GM19099 (cell line): ENCODE measurements around the gene MARK4.

Experiments used
- POLR2A ChIP-seq: IDR thresholded peaks from 3 replicates; pipeline ENCODE4 v1.6.1; 2011; ENCODE audit warnings: low read depth; ENCODE audit not compliant: insufficient read length; ENCODE audit errors: extremely low read depth

Gene MARK4

GRCh38 chr19:45327404-45328143, 76.5 kb downstream of the MARK4 start:
- no peak for TF ChIP-seq POLR2A

- no peak for TF ChIP-seq POLR2A
Measured at GRCh38 chr19:45331411-45331810, 80.3 kb downstream of the MARK4 start.

DNA sequence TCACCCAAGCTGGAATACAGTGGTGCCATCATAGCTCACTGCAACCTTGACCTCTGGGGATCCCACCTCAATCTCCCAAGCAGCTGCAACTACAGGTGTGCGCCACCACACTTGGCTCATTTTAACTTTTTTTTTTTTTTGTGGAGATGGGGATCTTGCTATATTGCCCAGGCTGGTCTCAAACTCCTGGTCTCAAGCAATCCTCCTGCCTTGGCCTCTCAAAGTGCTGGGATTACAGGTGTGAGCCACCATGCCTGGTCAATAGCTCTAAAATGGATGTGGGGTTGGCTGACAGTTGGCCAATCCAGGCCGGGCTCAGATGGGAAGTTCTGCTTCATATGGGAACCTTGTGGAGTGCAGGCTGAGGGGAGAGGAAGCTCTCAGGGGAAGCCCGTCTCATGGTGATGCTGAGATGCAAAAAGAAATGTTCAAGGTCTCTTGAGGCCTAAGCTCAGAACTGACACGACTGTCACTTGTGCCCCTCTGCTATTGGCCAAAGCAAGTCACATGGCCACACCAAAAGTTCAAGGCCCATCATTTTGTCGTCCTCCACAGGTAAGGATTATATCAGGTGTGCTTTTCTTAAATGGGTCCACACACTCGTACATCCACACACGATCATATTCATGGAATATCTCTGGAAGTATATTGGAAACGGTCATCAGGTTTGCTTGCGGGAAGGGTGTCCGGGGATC, 82.7 kb downstream of the MARK4 start:
- TF ChIP-seq POLR2A: no peak

DNA sequence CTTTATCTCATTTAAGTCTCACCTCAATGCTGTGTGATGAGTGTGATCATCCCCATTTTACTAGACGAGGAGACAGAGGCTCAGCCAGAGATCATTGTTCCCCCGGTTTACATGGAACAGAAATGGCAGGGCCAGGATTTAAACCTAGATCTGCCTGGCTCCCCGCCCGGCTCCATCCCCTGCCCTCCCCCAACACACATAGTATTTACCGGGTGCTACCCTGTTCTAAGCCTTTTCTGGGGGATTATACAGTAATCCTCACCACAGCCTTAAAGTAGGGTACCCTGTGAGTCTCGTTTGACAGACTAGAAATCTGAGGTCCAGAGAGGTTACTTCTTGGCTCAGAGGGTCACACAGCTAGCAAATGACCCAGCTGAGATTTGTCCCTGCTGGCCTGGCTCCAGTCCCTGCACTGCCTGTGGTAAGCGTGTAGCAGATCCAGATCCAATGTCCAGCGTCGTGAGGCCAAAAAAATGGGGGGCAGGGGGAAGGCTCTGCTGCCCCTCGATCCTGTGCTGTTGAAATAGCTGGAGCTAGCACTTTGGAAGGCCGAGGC, 85.7 kb downstream of the MARK4 start:
- TF ChIP-seq POLR2A: no peak

DNA sequence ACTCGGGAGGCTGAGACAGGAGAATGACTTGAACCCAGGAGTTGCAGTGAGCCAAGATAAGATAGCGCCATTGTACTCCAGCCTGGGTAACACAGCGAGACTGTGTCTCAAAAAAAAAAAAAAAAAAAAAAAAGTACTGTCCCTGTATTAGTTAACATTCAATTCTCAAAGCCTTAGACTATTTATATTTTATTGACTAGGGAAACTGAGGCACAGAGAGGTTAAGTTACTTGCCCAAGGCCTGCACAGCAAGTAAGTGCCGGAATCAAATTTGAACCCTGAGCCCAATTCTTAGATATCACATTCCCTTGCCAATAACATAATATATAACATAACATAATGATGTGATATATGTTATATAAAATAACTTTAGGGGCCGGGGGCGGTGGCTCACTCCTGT, 88.6 kb downstream of the MARK4 start:
- TF ChIP-seq POLR2A: no peak

GRCh38 chr19:45340232-45340898, 89.3 kb downstream of the MARK4 start, which contains the start of gene KLC3:
KLC3 (plus strand) TSS chr19:45340750; CDS start chr19:45345542, 4,792 bp downstream.
- TF ChIP-seq POLR2A: no peak

DNA sequence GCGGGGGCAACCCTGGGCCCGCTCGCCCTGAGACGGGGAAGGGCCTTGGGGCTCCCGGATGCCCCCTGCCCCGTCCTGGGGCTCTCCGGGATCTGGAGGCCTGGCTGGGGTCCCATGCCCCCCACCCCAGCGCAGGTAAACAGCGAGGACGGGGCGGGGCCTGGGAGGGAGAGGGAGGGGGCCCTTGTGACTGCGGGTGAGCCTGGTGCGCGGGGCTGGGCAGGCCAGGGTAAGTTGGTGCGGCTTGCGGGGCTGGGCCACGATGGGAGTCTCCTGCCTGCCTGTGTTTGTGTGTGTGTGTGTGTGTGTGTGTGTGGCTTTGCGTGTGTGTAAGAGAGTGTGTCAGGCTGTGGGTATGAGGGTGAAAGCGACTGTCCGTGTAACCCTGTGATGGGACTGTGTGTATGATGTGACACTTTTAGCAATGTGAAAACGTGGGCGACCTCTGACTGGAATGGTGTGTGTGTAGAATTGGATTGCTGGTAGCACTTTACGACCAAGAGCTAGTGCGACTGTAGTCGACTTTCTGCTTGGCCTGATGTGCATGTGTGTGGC, 89.9 kb downstream of the MARK4 start:
- no peak for TF ChIP-seq POLR2A

- TF ChIP-seq POLR2A: no peak
Measured at GRCh38 chr19:45342911-45343310, 91.8 kb downstream of the MARK4 start.

GRCh38 chr19:45344621-45345505, 93.8 kb downstream of the MARK4 start:
- no peak for TF ChIP-seq POLR2A

DNA sequence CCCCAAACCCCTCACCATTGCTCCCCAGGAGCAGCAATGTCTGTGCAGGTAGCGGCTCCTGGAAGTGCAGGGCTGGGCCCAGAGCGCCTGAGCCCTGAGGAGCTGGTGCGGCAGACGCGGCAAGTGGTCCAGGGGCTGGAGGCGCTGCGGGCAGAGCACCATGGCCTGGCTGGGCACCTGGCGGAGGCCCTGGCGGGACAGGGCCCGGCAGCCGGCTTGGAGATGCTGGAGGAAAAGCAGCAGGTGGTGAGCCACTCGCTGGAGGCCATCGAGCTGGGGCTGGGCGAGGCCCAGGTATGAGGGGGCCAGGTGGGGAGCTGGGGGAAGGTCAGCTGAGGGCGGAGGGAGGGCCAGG, 94.4 kb downstream of the MARK4 start:
- TF ChIP-seq POLR2A: no peak

- no peak for TF ChIP-seq POLR2A
Measured at GRCh38 chr19:45346449-45346848, 95.4 kb downstream of the MARK4 start.

DNA sequence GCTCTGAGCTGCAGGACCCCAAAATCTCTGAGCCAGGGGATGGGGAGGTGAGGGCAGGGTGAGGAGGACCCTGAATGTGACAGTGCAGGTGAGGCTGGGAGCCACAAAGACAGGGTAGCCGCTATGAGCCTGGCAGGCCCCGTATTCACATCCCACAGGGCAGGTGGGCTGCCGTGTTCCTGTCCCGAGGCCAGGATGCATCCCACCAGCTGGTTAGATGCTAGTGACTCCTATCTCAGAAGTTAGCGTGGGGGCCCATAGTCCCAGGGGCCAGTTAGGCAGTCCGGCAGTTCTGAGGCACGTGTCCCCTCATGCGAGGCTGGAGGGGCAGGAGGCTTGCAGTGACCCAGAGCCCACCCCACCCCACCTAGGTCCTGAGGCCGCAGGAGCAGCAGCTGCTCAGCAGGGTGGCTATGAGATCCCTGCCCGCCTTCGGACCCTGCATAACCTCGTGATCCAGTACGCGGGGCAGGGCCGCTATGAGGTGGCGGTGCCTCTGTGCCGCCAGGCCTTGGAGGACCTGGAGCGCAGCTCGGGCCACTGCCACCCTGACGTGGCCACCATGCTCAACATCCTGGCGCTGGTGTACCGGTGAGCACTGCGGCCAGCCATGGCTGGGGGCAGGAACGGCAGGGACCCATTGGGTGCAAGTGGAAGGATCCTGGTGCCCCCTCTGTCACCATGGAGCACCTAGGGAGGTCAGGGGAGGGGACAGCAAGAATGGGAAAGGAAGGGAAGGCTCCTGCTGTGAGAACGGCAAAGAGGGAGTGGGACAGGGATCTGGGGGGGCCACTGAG, 96.7 kb downstream of the MARK4 start:
- TF ChIP-seq POLR2A: no peak

- no peak for TF ChIP-seq POLR2A
Measured at GRCh38 chr19:45348367-45349125, 97.5 kb downstream of the MARK4 start.
